Liver (tissue), 9 donors: Measurements from ENCODE around the gene NGFR. TPM values are rescaled to one million over a fixed set of nuclear protein-coding genes. Genes with fewer than 3 reads are reported as not detected.

Source experiments
- DNase-seq: peaks from one replicate; pipeline ENCODE4 v3.0.0-alpha.2; 2017; ENCODE audit warnings: low spot score
- H3K27ac ChIP-seq, 2 donors: one replicate each; pipeline ENCODE4 v1.7.0; 2013; ENCODE audit warnings: inconsistent platforms in 2 of 2, low read length in 2 of 2, control low read depth in 1 of 2, low read depth in 1 of 2, mild to moderate bottlenecking in 1 of 2
- H3K27me3 ChIP-seq, 4 donors: one replicate each; pipeline versions ENCODE4 v1.6.1 to v1.7.0; 2013; ENCODE audit warnings: low read length in 3 of 4, inconsistent platforms in 1 of 4, mild to moderate bottlenecking in 1 of 4, moderate library complexity in 1 of 4; ENCODE audit not compliant: control insufficient read depth in 4 of 4, insufficient read depth in 4 of 4
- H3K36me3 ChIP-seq, 4 donors: one replicate each; pipeline versions ENCODE4 v1.6.1 to v1.7.0; 2013; ENCODE audit warnings: low read length in 3 of 4, mild to moderate bottlenecking in 3 of 4, low read depth in 1 of 4, moderate library complexity in 1 of 4; ENCODE audit not compliant: control insufficient read depth in 4 of 4, insufficient read depth in 3 of 4
- H3K4me1 ChIP-seq, 4 donors: one replicate each; pipeline versions ENCODE4 v1.6.1 to v1.7.0; 2013; ENCODE audit warnings: low read length in 3 of 4, mild to moderate bottlenecking in 3 of 4, moderate library complexity in 1 of 4; ENCODE audit not compliant: control insufficient read depth in 4 of 4, insufficient read depth in 4 of 4
- H3K4me3 ChIP-seq, 3 donors: one replicate each; pipeline versions ENCODE4 v1.6.1 to v1.7.0; 2013; ENCODE audit warnings: low read length in 3 of 3, control low read depth in 1 of 3, low read depth in 1 of 3, mild to moderate bottlenecking in 1 of 3
- H3K9ac ChIP-seq, 2 donors: one replicate each; pipeline ENCODE4 v1.7.0; 2013; ENCODE audit warnings: low read length in 2 of 2, mild to moderate bottlenecking in 2 of 2, moderate library complexity in 2 of 2, control low read depth in 1 of 2, low read depth in 1 of 2
- H3K9me3 ChIP-seq, 4 donors: one replicate each; pipeline versions ENCODE4 v1.6.1 to v1.7.0; 2013; ENCODE audit warnings: low read length in 3 of 4; ENCODE audit not compliant: control insufficient read depth in 4 of 4
- ATF3 ChIP-seq: IDR thresholded peaks from 2 replicates; pipeline ENCODE4 v1.6.1; 2016; ENCODE audit warnings: antibody characterized with exemption
- CTCF ChIP-seq: fragments of 150-350 bp; IDR thresholded peaks from 2 replicates; pipeline ENCODE4 v1.5.1; 2017; ENCODE audit warnings: improper control_type of control experiment, low read depth, low read length; ENCODE audit not compliant: missing input control
- EGR1 ChIP-seq, 2 donors: IDR thresholded peaks; 2 replicates each; pipeline ENCODE4 v1.6.1; 2016 to 2018; ENCODE audit warnings: antibody characterized with exemption in 2 of 2, low read depth in 2 of 2
- FOXA1 ChIP-seq: IDR thresholded peaks from 2 replicates; pipeline ENCODE4 v1.6.1; 2016; ENCODE audit warnings: antibody characterized with exemption
- FOXA2 ChIP-seq: IDR thresholded peaks from 2 replicates; pipeline ENCODE4 v1.6.1; 2016; ENCODE audit warnings: antibody characterized with exemption
- GABPA ChIP-seq, 2 donors: IDR thresholded peaks in 1 of 2; conservative IDR thresholded peaks in 1 of 2; 2 replicates each; pipeline ENCODE4 v1.6.1; 2016; ENCODE audit warnings: antibody characterized with exemption in 2 of 2, mild to moderate bottlenecking in 1 of 2, moderate library complexity in 1 of 2
- HNF4A ChIP-seq, 2 donors: conservative IDR thresholded peaks; 2 replicates each; pipeline ENCODE4 v1.6.1; 2016; ENCODE audit warnings: antibody characterized with exemption in 2 of 2, mild to moderate bottlenecking in 2 of 2
- HNF4G ChIP-seq: IDR thresholded peaks from 2 replicates; pipeline ENCODE4 v1.6.1; 2016; ENCODE audit warnings: antibody characterized with exemption
- JUND ChIP-seq, 2 donors: IDR thresholded peaks; 2 replicates each; pipeline ENCODE4 v1.6.1; 2016; ENCODE audit warnings: antibody characterized with exemption in 2 of 2
- NR2F2 ChIP-seq: IDR thresholded peaks from 2 replicates; pipeline ENCODE4 v1.6.1; 2016; ENCODE audit warnings: antibody characterized with exemption
- RAD21 ChIP-seq, 2 donors: IDR thresholded peaks; 2 replicates each; pipeline ENCODE4 v1.6.1; 2016; ENCODE audit warnings: antibody characterized with exemption in 2 of 2, mild to moderate bottlenecking in 2 of 2
- REST ChIP-seq: IDR thresholded peaks from 2 replicates; pipeline ENCODE4 v1.6.1; 2016; ENCODE audit warnings: antibody characterized with exemption, mild to moderate bottlenecking
- RXRA ChIP-seq, 2 donors: IDR thresholded peaks; 2 replicates each; pipeline ENCODE4 v1.6.1; 2017 to 2018; ENCODE audit warnings: antibody characterized with exemption in 2 of 2, mild to moderate bottlenecking in 1 of 2
- SP1 ChIP-seq: IDR thresholded peaks from 2 replicates; pipeline ENCODE4 v1.6.1; 2018; ENCODE audit warnings: antibody characterized with exemption, mild to moderate bottlenecking
- TAF1 ChIP-seq: conservative IDR thresholded peaks from 2 replicates; pipeline ENCODE4 v1.6.1; 2016; ENCODE audit warnings: antibody characterized with exemption, mild to moderate bottlenecking
- YY1 ChIP-seq: IDR thresholded peaks from 2 replicates; pipeline ENCODE4 v1.6.1; 2016; ENCODE audit warnings: antibody characterized with exemption, mild to moderate bottlenecking
- WGBS: extraction: QIAGEN DNeasy Blood & Tissue Kit; methylation state at CpG from one replicate; pipeline ENCODE4 v1.1.7; 2013; 5-methylcytosine and 5-hydroxymethylcytosine counted together
- polyA plus RNA-seq, 2 donors: library from polyadenylated mRNA; stranded (reverse) in 1 of 2; unstranded in 1 of 2; fragments of 200-250 nt in 1 of 2; fragments of >200 nt in 1 of 2; fragmentation: Nextera tagmentation in 1 of 2; extraction: Ambion mirVana in 1 of 2; gene quantifications; one replicate each; pipeline versions ENCODE4 v1.2.1 to v1.2.3, GENCODE V29; 2013 to 2015
- total RNA-seq, 2 donors: library from RNA; depleted of rRNA; stranded (reverse); fragments of >200 nt; gene quantifications; one replicate each; pipeline ENCODE4 v1.2.3, GENCODE V29; 2014
- TF ChIP-seq, protein P1 (sequence below): IDR thresholded peaks from 2 replicates; pipeline ENCODE4 v1.6.1; 2016; ENCODE audit warnings: antibody characterized with exemption
- TF ChIP-seq, protein P2 (sequence below): IDR thresholded peaks from 2 replicates; pipeline ENCODE4 v1.6.1; 2016; ENCODE audit warnings: antibody characterized with exemption
- donor health status: healthy.
- donor health status: healthy.
- donor health status: healthy.
- donor health status: healthy.
- donor health status: healthy.

Gene NGFR
- total and polyA plus RNA-seq, 4 donors, result 6.9 to 11.0 (median 10.5) TPM

GRCh38 chr17:49511810-49512209 is 16.7 kb downstream of the NGFR start:
- H3K4me1 ChIP-seq, result peaks cover 7 to 19% (median 16%) of the 10 kb centered on the region in 4 donors
- H3K27me3 ChIP-seq, result no peaks in the 10 kb centered on the region
- H3K36me3 ChIP-seq, result no peaks in the 10 kb centered on the region
- H3K9ac ChIP-seq, result no peak overlapping the region
- 81% methylated on average over 16 of the region's 16 CpGs for WGBS
- H3K9me3 ChIP-seq, result no peaks in the 10 kb centered on the region
- no peak overlapping the region for H3K4me3 ChIP-seq
- no peak for DNase-seq
- no peak overlapping the region for H3K27ac ChIP-seq
- TF ChIP-seq FOXA2 (no peak), EGR1 (IDR thresholded peaks at IDR 0.05; ENCODE audit: low read depth in 2 of 2) (no peak)

DNA sequence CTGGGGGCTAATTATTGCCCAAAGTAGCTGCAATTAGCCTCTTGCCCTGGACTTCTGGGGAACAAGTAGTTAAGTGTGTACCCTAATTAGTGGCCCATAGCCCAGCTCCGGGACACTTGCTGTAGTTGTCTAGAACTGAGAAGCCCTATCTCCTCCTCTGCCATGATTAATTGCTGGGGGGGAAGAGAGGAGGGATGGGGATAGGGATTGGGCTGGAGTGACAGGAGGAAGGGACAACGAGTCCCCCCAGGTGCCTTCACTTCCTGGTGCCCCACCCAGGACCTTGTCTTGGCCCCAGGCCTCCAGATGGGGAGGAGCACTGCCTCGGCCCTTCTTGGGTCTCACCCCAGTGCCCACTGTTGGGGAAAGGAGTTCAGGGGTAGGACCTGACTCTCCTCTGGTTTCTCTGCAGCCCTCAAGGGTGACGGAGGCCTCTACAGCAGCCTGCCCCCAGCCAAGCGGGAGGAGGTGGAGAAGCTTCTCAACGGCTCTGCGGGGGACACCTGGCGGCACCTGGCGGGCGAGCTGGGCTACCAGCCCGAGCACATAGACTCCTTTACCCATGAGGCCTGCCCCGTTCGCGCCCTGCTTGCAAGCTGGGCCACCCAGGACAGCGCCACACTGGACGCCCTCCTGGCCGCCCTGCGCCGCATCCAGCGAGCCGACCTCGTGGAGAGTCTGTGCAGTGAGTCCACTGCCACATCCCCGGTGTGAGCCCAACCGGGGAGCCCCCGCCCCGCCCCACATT is 17.4 kb downstream of the NGFR start:
- no peak for DNase-seq
- H3K27ac ChIP-seq, result no peak overlapping the region
- TF ChIP-seq JUND (IDR thresholded peaks at IDR 0.05) (no peak), NR2F2 (no peak), CTCF (no peak), HNF4G (no peak), HNF4A (conservative IDR thresholded peaks at IDR 0.05) (no peak), RAD21 (IDR thresholded peaks at IDR 0.05) (no peak), YY1 (no peak), GABPA (IDR thresholded peaks at IDR 0.05 in 1 of 2, conservative IDR thresholded peaks at IDR 0.05 in 1 of 2) (no peak), RXRA (IDR thresholded peaks at IDR 0.05) (no peak), EGR1 (IDR thresholded peaks at IDR 0.05; ENCODE audit: low read depth in 2 of 2) (no peak), REST (no peak), FOXA2 (no peak), SP1 (no peak), TAF1 (no peak), ATF3 (no peak), FOXA1 (no peak)
- TF ChIP-seq, protein P1, sequence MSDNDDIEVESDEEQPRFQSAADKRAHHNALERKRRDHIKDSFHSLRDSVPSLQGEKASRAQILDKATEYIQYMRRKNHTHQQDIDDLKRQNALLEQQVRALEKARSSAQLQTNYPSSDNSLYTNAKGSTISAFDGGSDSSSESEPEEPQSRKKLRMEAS, result no peak
- TF ChIP-seq, protein P2, sequence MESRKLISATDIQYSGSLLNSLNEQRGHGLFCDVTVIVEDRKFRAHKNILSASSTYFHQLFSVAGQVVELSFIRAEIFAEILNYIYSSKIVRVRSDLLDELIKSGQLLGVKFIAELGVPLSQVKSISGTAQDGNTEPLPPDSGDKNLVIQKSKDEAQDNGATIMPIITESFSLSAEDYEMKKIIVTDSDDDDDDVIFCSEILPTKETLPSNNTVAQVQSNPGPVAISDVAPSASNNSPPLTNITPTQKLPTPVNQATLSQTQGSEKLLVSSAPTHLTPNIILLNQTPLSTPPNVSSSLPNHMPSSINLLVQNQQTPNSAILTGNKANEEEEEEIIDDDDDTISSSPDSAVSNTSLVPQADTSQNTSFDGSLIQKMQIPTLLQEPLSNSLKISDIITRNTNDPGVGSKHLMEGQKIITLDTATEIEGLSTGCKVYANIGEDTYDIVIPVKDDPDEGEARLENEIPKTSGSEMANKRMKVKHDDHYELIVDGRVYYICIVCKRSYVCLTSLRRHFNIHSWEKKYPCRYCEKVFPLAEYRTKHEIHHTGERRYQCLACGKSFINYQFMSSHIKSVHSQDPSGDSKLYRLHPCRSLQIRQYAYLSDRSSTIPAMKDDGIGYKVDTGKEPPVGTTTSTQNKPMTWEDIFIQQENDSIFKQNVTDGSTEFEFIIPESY, result no peak
- H3K4me1 ChIP-seq, result peaks cover 7 to 19% (median 16%) of the 10 kb centered on the region in 4 donors
- no peaks in the 10 kb centered on the region for H3K36me3 ChIP-seq
- no peak overlapping the region for H3K4me3 ChIP-seq
- H3K27me3 ChIP-seq, result no peaks in the 10 kb centered on the region
- no peaks in the 10 kb centered on the region for H3K9me3 ChIP-seq
- H3K9ac ChIP-seq, result no peak overlapping the region
- 85% methylated on average over 26 of the region's 26 CpGs for WGBS
